Occipital lobe (tissue), 2 donors: Measurements from ENCODE around the gene PHB1. TPM values are rescaled to one million over a fixed set of nuclear protein-coding genes. Genes with fewer than 3 reads are reported as not detected.
"Not testable (repeated sequence)": the region's sequence is repeated elsewhere in the genome, so short reads cannot be mapped to it uniquely, and the experiment has no call there.

ENCODE experiments used
- DNase-seq: peaks from one replicate; lab custom pipeline; 2025; lab: John Stamatoyannopoulos, UW
- total RNA-seq: library from RNA; depleted of rRNA; stranded (reverse); fragments of >200 nt; gene quantifications from one replicate; pipeline ENCODE4 v1.2.3, GENCODE V29; 2014

PHB1 gene
- total RNA-seq, 1 donor from 2014 or later, result 42.0 TPM

- DNase-seq, result no peak
Observed at GRCh38 chr17:49439673-49440571, 25.2 kb upstream of the PHB1 start.

GRCh38 chr17:49439305-49439672 lies 24.6 kb upstream of the PHB1 start:
- no peak for DNase-seq

GRCh38 chr17:49438436-49439278 lies 24.0 kb upstream of the PHB1 start:
- no peak for DNase-seq

GRCh38 chr17:49437696-49438435 lies 23.2 kb upstream of the PHB1 start:
- DNase-seq, result no peak

DNA sequence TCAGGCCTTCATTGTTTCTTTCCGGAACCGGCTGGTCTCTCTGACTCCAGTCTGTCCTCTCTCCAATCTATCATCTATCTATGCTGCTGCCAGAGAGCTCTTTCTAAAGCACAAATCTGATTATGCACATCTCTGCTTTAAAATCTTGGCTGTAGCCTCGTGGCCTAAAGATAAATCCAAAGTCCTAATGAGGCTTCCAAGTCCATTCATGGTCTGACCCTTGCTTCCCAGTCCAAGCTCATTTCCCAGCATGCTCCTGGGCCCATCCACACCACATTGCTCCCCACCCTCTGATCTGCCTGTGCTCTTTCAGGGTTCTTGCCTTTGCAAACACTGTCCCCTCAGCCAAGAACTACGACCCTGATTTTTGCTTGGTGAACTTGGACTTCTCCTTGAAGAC lies 21.5 kb upstream of the PHB1 start:
- DNase-seq, result no peak

GRCh38 chr17:49435671-49436029 lies 21.0 kb upstream of the PHB1 start:
- no peak for DNase-seq

GRCh38 chr17:49434821-49435670 lies 20.4 kb upstream of the PHB1 start:
- no peak for DNase-seq

DNA sequence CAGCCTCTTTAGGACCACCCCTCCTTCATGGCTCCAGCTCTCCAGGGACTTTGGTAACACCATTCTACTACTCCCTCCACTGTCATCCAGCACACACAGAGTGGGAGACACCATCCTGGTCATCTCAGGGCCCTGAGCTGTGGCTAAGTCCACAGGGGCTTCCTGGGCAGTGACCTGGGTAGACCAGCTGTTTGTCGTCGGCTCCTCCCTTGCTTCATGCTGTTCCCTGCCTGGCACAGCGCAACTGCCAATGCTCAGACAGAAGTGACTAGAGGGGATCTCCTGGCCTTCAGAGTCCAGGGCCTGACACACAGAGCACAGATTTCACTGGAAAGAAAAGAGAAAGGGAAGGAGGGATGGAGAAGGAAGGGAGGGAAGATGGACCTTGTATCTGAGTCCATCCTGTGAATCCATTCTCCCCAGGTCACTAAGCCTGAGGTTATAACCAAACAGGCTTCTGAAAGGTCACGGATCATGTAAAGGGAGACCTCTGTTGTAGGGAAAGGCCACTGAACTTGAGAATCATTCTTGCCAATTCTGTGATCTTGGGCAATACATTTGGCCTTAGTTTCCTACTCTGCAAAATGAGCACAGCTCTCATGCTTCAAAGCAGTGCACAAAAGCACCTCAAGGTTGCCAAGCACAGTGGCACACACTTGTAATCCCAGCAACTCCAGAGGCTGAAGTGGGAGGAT lies 18.5 kb upstream of the PHB1 start:
- no peak for DNase-seq

DNA sequence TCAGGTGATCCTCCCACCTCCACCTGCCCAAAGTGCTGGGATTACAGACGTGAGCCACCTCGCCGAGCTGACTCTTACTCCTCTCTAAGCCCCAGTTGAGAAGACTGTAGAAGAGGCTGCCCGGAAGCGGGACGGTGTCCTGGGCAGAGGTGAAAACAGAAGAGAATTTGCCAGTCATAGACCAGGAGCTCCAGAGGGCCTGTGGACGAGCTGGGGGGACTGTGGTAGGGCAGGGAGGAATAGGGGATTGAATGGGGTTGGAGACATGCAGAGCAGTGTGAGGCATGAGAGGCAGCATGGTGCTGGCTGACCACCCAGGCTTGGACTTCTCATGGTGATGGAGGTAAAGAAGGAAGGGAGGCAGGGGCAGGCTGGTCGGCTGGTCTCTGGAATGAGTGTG lies 17.1 kb upstream of the PHB1 start:
- no peak for DNase-seq

GRCh38 chr17:49425004-49425286 lies 10.3 kb upstream of the PHB1 start:
- DNase-seq, result no peak

DNA sequence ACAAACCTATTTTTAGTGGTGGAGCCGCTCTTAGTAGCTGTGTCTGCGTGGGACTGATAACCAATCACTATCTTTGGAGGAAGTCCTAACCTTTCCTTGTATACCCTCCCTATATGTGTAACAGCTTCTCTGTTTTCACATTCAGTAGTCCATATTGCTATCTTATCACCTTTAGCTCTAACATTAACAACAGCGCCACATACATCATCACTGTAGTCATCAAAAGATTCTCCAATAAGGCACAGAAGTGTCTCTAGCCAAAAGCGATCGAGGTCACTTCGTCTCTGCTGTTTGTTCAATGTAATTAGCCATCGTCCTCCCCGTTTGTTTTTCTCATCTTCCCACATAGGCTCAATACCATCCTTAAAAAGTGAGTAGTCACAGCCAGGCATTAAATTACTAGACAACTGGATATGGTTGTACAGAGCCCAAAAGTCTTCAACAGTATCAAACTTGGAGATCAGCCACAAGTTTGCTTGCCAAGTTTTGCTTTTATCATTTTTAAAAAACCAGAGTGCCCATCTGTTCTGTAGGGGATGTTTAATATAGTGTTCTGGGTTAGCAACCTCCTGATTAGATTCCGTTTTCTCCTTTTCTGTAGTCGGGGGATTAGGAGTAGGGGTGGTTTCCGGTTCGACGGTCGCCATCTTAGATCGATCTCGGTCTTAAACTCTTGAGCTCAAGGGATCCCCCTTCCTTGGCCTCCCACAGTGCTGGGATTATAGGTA lies 9.8 kb upstream of the PHB1 start:
- not testable (repeated sequence) for DNase-seq

- no peak for DNase-seq
Observed at GRCh38 chr17:49422714-49423113, 8.0 kb upstream of the PHB1 start.

- DNase-seq, result not testable (repeated sequence)
Observed at GRCh38 chr17:49419761-49420160, 5.1 kb upstream of the PHB1 start.

DNA sequence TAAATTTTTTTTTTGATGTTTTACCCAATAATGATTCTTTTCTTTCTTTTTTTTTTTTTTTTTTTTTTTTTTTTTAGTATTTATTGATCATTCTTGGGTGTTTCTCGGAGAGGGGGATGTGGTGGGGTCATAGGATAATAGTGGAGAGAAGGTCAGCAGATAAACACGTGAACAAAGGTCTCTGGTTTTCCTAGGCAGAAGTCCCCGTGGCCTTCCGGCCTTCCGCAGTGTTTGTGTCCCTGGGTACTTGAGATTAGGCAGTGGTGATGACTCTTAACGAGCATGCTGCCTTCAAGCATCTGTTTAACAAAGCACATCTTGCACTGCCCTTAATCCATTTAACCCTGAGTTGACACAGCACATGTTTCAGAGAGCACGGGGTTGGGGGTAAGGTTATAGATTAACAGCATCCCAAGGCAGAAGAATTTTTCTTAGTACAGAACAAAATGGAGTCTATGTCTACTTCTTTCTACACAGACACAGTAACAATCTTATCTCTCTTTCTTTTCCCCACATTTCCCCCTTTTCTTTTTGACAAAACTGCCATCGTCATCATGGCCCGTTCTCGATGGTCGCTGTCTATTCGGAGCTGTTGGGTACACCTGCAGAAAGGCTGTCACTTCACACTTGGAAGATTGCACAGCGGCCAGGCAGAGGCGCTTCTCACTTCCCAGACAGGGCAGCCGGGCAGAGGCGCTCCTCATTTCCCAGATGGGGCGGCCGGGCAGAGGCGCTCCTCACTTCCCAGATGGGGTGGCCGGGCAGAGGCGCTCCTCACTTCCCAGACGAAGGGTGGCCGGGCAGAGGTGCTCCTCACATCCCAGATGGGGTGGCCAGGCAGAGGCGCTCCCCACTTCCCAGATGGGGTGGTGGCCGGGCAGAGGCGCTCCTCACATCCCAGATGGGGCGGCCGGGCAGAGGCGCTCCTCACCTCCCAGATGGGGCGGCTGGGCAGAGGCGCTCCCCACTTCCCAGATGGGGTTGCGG lies 4.4 kb upstream of the PHB1 start:
- not testable (repeated sequence) for DNase-seq

DNA sequence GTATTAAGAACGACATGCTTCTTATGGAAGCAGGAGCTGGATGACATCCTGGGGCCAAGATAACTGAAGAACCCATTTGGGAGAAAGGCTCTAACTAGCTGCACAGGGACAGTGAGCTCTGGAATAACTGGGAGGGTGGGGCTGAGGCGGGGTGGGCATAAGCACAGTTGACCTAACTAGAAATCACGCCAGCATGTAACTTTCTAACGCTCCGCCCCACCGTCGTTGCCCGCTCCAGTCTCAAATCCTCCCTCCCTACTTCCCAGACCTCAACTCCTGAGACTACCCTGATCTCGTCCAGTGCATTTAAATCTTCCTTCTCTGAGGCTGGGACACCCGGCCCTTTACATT lies 436 bp downstream of the PHB1 start:
- DNase-seq, result no peak

- DNase-seq, result no peak
Observed at GRCh38 chr17:49409066-49409465, 5.6 kb downstream of the PHB1 start.

GRCh38 chr17:49407981-49408501 lies 6.6 kb downstream of the PHB1 start:
- DNase-seq, result peak; percentile 19

GRCh38 chr17:49407086-49407485 lies 7.6 kb downstream of the PHB1 start:
- no peak for DNase-seq
